K562 (cell line): ENCODE data around the gene XRCC3. TPM values are rescaled to one million over a fixed set of nuclear protein-coding genes. Genes with fewer than 3 reads are reported as not detected.

Experiments used
- ATAC-seq: fragments of 200-7000 bp; cut with Tn5 transposase; 3 replicates; pipeline ENCODE4 v1.9.1; 2020; ENCODE audit warnings: moderate library complexity
- BruUV-seq: library from RNA; stranded (reverse); fragments of 400-500 nt; replicated peaks from 2 replicates; lab custom pipeline; 2021; lab: Mats Ljungman, UMichigan
- CTCF ChIA-PET: fragments of 300-600 bp; formaldehyde crosslinking; extraction: SDS; loops from one replicate; lab custom pipeline; 2021; ENCODE audit warnings: low intra/inter-chr PET ratio; lab: Yijun Ruan, JAX
- POLR2A ChIA-PET: fragments of 300-600, 350-650 bp; sonication (Branson Sonifier 250); formaldehyde crosslinking; extraction: SDS; loops from one replicate; lab custom pipeline; 2021; ENCODE audit warnings: antibody characterized with exemption, inconsistent platforms; lab: Yijun Ruan, JAX
- DNase-seq, 4 experiments: peaks; one replicate each; pipeline versions ENCODE4 v3.0.0 to v3.0.0-alpha.2; 2011 to 2018; ENCODE audit warnings: low spot score in 3 of 4, mixed read lengths in 3 of 4; ENCODE audit errors: extremely low read depth in 1 of 4
- FAIRE-seq: peaks from 2 replicates; lab custom pipeline; 2011; peaks lifted over from hg19 to GRCh38; lab: Jason Lieb, UNC
- H2AFZ ChIP-seq: 2 replicates; pipeline ENCODE4 v1.6.0; 2011; ENCODE audit warnings: low read depth, low read length, control low read depth, inconsistent platforms
- H3K27ac ChIP-seq: fragments of 200-600 bp; 3 replicates; pipeline ENCODE4 v1.8.0; 2011; ENCODE audit warnings: low read depth, mild to moderate bottlenecking, control low read depth, inconsistent platforms, low read length, moderate library complexity, mixed read lengths; ENCODE audit errors: extremely low read depth
- H3K27me3 ChIP-seq, 2 experiments: fragments of 300-600 bp in 1 of 2; 2 replicates in 1 of 2; 3 replicates in 1 of 2; pipeline versions ENCODE4 v1.6.0 to v1.8.0; 2011; ENCODE audit warnings: inconsistent platforms in 2 of 2, low read length in 2 of 2, mild to moderate bottlenecking in 1 of 2, mixed read lengths in 1 of 2, moderate library complexity in 1 of 2; ENCODE audit not compliant: control insufficient read depth in 2 of 2, insufficient read depth in 2 of 2
- H3K36me3 ChIP-seq: fragments of 300-600 bp; 3 replicates; pipeline ENCODE4 v1.8.0; 2011; ENCODE audit warnings: mild to moderate bottlenecking, low read length, inconsistent platforms; ENCODE audit not compliant: control insufficient read depth, insufficient read depth
- H3K4me1 ChIP-seq, 2 experiments: fragments of 200-600 bp in 1 of 2; replicated peaks in 1 of 2; 2 replicates in 1 of 2; 3 replicates in 1 of 2; pipeline versions ENCODE4 v1.5.1 to v1.8.0; 2011; ENCODE audit warnings: inconsistent platforms in 2 of 2, low read length in 2 of 2, mild to moderate bottlenecking in 1 of 2, mixed read lengths in 1 of 2, moderate library complexity in 1 of 2; ENCODE audit not compliant: control insufficient read depth in 2 of 2, insufficient read depth in 2 of 2
- H3K4me2 ChIP-seq: 2 replicates; pipeline ENCODE4 v1.6.1; 2011; ENCODE audit warnings: low read length, control low read depth, inconsistent platforms, mixed read lengths; ENCODE audit not compliant: insufficient read depth
- H3K4me3 ChIP-seq: fragments of 200-600 bp; sonication (generic), shearing (Covaris generic); 2 replicates; pipeline ENCODE4 v1.5.1; 2016; ENCODE audit warnings: control low read depth, inconsistent platforms
- H3K79me2 ChIP-seq: fragments of 200-600 bp; 3 replicates; pipeline ENCODE4 v1.8.0; 2011; ENCODE audit warnings: low read length, inconsistent platforms; ENCODE audit not compliant: control insufficient read depth, insufficient read depth
- H3K9ac ChIP-seq, 2 experiments: 2 replicates each; pipeline versions ENCODE4 v1.6.0 to v1.6.1; 2011; ENCODE audit warnings: low read depth in 2 of 2, low read length in 2 of 2, control low read depth in 1 of 2, inconsistent platforms in 1 of 2, mild to moderate bottlenecking in 1 of 2, mixed read lengths in 1 of 2; ENCODE audit not compliant: insufficient read depth in 1 of 2
- H3K9me1 ChIP-seq: one replicate; pipeline ENCODE4 v1.6.0; 2011; ENCODE audit warnings: inconsistent platforms, mild to moderate bottlenecking, low read length, moderate library complexity; ENCODE audit not compliant: control insufficient read depth, insufficient read depth
- H3K9me3 ChIP-seq: replicated peaks from 2 replicates; pipeline ENCODE4 v1.5.1; 2011; ENCODE audit warnings: low read depth, low read length, inconsistent platforms; ENCODE audit not compliant: control insufficient read depth, insufficient read depth
- H4K20me1 ChIP-seq: replicated peaks from 2 replicates; pipeline ENCODE4 v1.6.1; 2011; ENCODE audit warnings: low read length, inconsistent platforms, mixed read lengths; ENCODE audit not compliant: control insufficient read depth, insufficient read depth
- EHMT2 ChIP-seq: fragments of 450-650 bp; IDR thresholded peaks from 2 replicates; pipeline ENCODE4 v1.6.1; 2018; ENCODE audit warnings: antibody characterized with exemption
- NEUROD1 ChIP-seq: fragments of 150-350 bp; IDR thresholded peaks from 2 replicates; pipeline ENCODE4 v1.6.1; 2014; ENCODE audit warnings: borderline replicate concordance, low read length, low read depth; ENCODE audit not compliant: partially characterized antibody
- PTBP1 ChIP-seq: fragments of 200-400 bp; formaldehyde crosslinking; IDR thresholded peaks from 2 replicates; pipeline ENCODE4 v1.6.1; 2017; ENCODE audit warnings: low read depth, low read length
- ZNF282 ChIP-seq: sonication (generic); formaldehyde crosslinking; IDR thresholded peaks from 2 replicates; pipeline ENCODE4 v1.8.1; 2023; ENCODE audit warnings: missing genetic modification reagents
- ZSCAN29 ChIP-seq: fragments of 450-650 bp; IDR thresholded peaks from 2 replicates; pipeline ENCODE4 v1.6.1; 2017
- WGBS: fragments of 100-300 bp; shearing (Covaris generic); methylation state at CpG from one replicate; pipeline ENCODE4 v1.1.6; 2016; ENCODE audit warnings: low coverage, mixed read lengths; ENCODE audit not compliant: insufficient coverage; ENCODE audit errors: missing lambda C conversion rate; 5-methylcytosine and 5-hydroxymethylcytosine counted together
- in situ Hi-C: fragments of 300-500 bp; cut with MboI; formaldehyde crosslinking; loops from 4 replicates; pipeline ENCODE4 v1.15.0; 2018; ENCODE audit warnings: inconsistent platforms, mixed read lengths
- intact Hi-C: fragments of 100-400 bp; cut with micrococcal nuclease; formaldehyde crosslinking; loops from 2 replicates; pipeline ENCODE4 v1.14.2; 2022
- polyA plus RNA-seq, 8 experiments: library from polyadenylated mRNA; depleted of rRNA in 4 of 8; stranded (reverse) in 5 of 8; unstranded in 3 of 8; fragments of >200 nt; fragmentation: Nextera tagmentation in 2 of 8; fragmentation: Illumina TruSeq in 1 of 8; extraction: Ambion mirVana in 2 of 8; extraction: Trizol in 1 of 8; gene quantifications; 2 replicates each; pipeline versions ENCODE4 v1.2.1 to v1.2.3, GENCODE V29; 2011 to 2014; ENCODE audit warnings: inconsistent platforms in 1 of 8, missing spikeins in 1 of 8
- total RNA-seq, 7 experiments: library from RNA; depleted of rRNA in 6 of 7; stranded (reverse); fragments of >200 nt in 6 of 7; fragmentation: Illumina TruSeq in 2 of 7; extraction: Trizol in 2 of 7; gene quantifications; 2 replicates each; pipeline versions ENCODE4 v1.2.1 to v1.2.3, GENCODE V29; 2011 to 2021; ENCODE audit warnings: low replicate concordance in 1 of 7
- TF ChIP-seq, protein P1 (sequence below): fragments of 450-650 bp; formaldehyde crosslinking; IDR thresholded peaks from 2 replicates; pipeline ENCODE4 v1.4.0; 2020; ENCODE audit warnings: mild to moderate bottlenecking, moderate library complexity

Gene XRCC3
- total and polyA plus RNA-seq, 9 of the 15 experiments (the other 6 are each of a cell fraction or from before 2014, with no cell fraction given) = 0.34 to 59.3 (median 30.3) TPM

GRCh38 chr14:103686831-103687485, 28.3 kb downstream of the XRCC3 start:
- H4K20me1 ChIP-seq = no peaks in the 10 kb centered on the region
- H3K27me3 ChIP-seq = no peaks in the 10 kb centered on the region
- H3K4me1 ChIP-seq = no peaks in the 10 kb centered on the region
- no peak for ATAC-seq
- no peak overlapping the region for H3K4me3 ChIP-seq
- 87% methylated on average over 17 of the region's 19 CpGs for WGBS
- peaks cover 61% of the 10 kb centered on the region; the same call in 1 of the 3 replicates for H3K36me3 ChIP-seq
- DNase-seq = no peak
- CTCF ChIA-PET = no interaction called here
- no peak for TF ChIP-seq EHMT2
- TF ChIP-seq, protein P1, sequence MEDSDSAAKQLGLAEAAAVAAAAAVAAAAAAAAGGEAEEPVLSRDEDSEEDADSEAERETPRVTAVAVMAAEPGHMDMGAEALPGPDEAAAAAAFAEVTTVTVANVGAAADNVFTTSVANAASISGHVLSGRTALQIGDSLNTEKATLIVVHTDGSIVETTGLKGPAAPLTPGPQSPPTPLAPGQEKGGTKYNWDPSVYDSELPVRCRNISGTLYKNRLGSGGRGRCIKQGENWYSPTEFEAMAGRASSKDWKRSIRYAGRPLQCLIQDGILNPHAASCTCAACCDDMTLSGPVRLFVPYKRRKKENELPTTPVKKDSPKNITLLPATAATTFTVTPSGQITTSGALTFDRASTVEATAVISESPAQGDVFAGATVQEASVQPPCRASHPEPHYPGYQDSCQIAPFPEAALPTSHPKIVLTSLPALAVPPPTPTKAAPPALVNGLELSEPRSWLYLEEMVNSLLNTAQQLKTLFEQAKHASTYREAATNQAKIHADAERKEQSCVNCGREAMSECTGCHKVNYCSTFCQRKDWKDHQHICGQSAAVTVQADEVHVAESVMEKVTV = no peak
- no peak for TF ChIP-seq ZSCAN29
- no peak for TF ChIP-seq PTBP1
- no peak for TF ChIP-seq ZNF282
- no peak for TF ChIP-seq NEUROD1
- TF ChIP-seq, all 486 proteins: peak for 0
- Histone ChIP-seq H2AFZ (no peak overlapping the region), H3K79me2 (no peaks in the 10 kb centered on the region), H3K9me3 (no peaks in the 10 kb centered on the region), H3K4me2 (no peak overlapping the region), H3K9me1 (no peaks in the 10 kb centered on the region), H3K9ac (no peak overlapping the region), H3K27ac (no peak overlapping the region)
- POLR2A ChIA-PET = interaction anchor here (0.7 to 1.8 kb wide), 2 partner anchors 8 to 16 kb away, joined by 4 read pairs; no protein-coding TSS in a partner anchor
- no TSS peak for BruUV-seq
- in situ Hi-C loops (no loop called here), intact Hi-C loops (loop anchor here (10.0 kb wide), 1 partner anchor 112 kb away; no protein-coding TSS in a partner anchor)
- FAIRE-seq = no peak
